GM23338 (cell line): Measurements from ENCODE around the gene RBM38.

Experiments used
- CREB1 ChIP-seq: fragments of 250-450 bp; sonication (Bioruptor Pico); IDR thresholded peaks from 2 replicates; pipeline ENCODE4 v1.5.0; 2020; ENCODE audit warnings: low read depth, mild to moderate bottlenecking, moderate library complexity
- EZH2 ChIP-seq: fragments of 200-600 bp; sonication (generic); IDR thresholded peaks from one replicate; pipeline ENCODE4 v1.8.0; 2017; ENCODE audit warnings: antibody characterized with exemption, mild to moderate bottlenecking, low read depth; ENCODE audit not compliant: unreplicated experiment
- EZH2phosphoT487 ChIP-seq: fragments of 200-600 bp; sonication (generic); IDR thresholded peaks from one replicate; pipeline ENCODE4 v1.8.1; 2018; ENCODE audit warnings: antibody characterized with exemption; ENCODE audit not compliant: unreplicated experiment
- POLR2AphosphoS5 ChIP-seq: IDR thresholded peaks from 2 replicates; pipeline ENCODE4 v1.6.1; 2016; ENCODE audit warnings: antibody characterized with exemption, low read depth
- TF ChIP-seq, protein P1 (sequence below), 2 experiments: fragments of 200-600 bp in 1 of 2; sonication (generic) in 1 of 2; conservative IDR thresholded peaks; 2 replicates each; pipeline versions ENCODE4 v1.5.1 to v1.6.1; 2016 to 2017; ENCODE audit warnings: antibody characterized with exemption in 2 of 2, low read depth in 2 of 2, mild to moderate bottlenecking in 2 of 2, moderate library complexity in 1 of 2
- TF ChIP-seq, protein P2 (sequence below): IDR thresholded peaks from one replicate; pipeline ENCODE4 v1.6.1; 2018; ENCODE audit warnings: antibody characterized with exemption; ENCODE audit not compliant: unreplicated experiment

DNA sequence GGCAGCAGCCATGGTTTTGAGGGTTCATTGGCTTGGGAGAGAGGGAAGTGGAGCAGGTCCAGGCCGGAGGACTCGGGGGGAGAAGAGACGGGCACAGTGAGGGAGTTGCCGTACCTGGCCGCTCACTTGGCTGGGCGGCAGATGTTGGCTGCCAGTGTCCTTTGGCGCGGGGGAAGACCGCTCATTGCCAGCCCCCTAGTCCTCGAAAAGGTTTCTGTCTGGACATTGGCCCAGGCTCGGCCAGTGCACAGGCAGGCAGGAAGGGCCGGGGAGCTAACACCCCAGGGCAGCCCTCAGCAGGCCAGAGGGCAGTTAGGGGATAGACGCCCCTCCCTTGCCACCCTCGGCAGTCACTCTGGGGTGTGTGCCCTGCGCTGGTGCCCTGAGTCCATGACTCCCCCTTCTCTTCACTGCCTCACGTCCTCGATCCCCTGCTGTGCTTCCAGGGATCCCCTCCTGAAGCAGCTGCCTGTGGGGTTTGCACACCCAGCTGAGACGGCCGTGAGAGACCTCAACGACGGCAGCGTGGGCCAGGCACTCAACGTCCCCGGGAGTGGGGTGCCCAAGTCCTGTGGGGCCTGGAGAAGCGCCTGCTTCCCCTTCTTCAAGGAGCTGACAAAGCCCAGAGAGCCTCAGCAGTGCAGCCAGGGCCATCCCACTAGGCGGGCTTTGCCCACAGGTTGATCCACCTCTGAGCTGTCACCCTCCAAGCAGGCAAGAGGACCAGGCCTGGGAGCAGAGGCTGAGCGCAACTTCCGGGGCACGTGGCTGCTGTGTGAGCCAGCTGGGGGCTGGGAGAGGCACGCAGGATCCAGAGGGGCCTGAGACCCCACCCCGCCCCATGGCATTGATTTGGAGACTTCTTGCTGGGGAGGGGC is 20.4 kb downstream of the RBM38 start:
- TF ChIP-seq, protein P1, sequence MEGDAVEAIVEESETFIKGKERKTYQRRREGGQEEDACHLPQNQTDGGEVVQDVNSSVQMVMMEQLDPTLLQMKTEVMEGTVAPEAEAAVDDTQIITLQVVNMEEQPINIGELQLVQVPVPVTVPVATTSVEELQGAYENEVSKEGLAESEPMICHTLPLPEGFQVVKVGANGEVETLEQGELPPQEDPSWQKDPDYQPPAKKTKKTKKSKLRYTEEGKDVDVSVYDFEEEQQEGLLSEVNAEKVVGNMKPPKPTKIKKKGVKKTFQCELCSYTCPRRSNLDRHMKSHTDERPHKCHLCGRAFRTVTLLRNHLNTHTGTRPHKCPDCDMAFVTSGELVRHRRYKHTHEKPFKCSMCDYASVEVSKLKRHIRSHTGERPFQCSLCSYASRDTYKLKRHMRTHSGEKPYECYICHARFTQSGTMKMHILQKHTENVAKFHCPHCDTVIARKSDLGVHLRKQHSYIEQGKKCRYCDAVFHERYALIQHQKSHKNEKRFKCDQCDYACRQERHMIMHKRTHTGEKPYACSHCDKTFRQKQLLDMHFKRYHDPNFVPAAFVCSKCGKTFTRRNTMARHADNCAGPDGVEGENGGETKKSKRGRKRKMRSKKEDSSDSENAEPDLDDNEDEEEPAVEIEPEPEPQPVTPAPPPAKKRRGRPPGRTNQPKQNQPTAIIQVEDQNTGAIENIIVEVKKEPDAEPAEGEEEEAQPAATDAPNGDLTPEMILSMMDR (conservative IDR thresholded peaks at IDR 0.05; ENCODE audit: low read depth in 2 of 2): no peak
- TF ChIP-seq, protein P2, sequence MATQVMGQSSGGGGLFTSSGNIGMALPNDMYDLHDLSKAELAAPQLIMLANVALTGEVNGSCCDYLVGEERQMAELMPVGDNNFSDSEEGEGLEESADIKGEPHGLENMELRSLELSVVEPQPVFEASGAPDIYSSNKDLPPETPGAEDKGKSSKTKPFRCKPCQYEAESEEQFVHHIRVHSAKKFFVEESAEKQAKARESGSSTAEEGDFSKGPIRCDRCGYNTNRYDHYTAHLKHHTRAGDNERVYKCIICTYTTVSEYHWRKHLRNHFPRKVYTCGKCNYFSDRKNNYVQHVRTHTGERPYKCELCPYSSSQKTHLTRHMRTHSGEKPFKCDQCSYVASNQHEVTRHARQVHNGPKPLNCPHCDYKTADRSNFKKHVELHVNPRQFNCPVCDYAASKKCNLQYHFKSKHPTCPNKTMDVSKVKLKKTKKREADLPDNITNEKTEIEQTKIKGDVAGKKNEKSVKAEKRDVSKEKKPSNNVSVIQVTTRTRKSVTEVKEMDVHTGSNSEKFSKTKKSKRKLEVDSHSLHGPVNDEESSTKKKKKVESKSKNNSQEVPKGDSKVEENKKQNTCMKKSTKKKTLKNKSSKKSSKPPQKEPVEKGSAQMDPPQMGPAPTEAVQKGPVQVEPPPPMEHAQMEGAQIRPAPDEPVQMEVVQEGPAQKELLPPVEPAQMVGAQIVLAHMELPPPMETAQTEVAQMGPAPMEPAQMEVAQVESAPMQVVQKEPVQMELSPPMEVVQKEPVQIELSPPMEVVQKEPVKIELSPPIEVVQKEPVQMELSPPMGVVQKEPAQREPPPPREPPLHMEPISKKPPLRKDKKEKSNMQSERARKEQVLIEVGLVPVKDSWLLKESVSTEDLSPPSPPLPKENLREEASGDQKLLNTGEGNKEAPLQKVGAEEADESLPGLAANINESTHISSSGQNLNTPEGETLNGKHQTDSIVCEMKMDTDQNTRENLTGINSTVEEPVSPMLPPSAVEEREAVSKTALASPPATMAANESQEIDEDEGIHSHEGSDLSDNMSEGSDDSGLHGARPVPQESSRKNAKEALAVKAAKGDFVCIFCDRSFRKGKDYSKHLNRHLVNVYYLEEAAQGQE: no peak
- TF ChIP-seq POLR2AphosphoS5 (no peak), EZH2 (no peak), EZH2phosphoT487 (no peak), CREB1 (CRISPR knock-in tag) (no peak)
